HEK293 (cell line): ENCODE data around the gene RHBDL3.
A peak's percentile ranks its signal among the peaks of the same experiment; 100 is the strongest.

Experiments used
- CTCF ChIA-PET: fragments of 350-600 bp; formaldehyde crosslinking; extraction: SDS; loops from one replicate; lab custom pipeline; 2021; ENCODE audit warnings: antibody characterized with exemption; lab: Yijun Ruan, JAX
- POLR2A ChIA-PET: fragments of 300-600 bp; formaldehyde crosslinking; extraction: SDS; loops from one replicate; lab custom pipeline; 2020; ENCODE audit warnings: antibody characterized with exemption, inconsistent platforms; lab: Yijun Ruan, JAX
- H3K27ac ChIP-seq: fragments of 200-500 bp; sonication (Bioruptor generic); 2 replicates; pipeline ENCODE4 v1.5.1; 2014; ENCODE audit warnings: low read depth, low read length, control low read depth, inconsistent platforms; ENCODE audit errors: extremely low read depth
- H3K36me3 ChIP-seq, 2 experiments: fragments of 200-500 bp in 1 of 2; sonication (Bioruptor generic) in 1 of 2; 1 replicate in 1 of 2; 2 replicates in 1 of 2; pipeline ENCODE4 v1.5.1; 2014 to 2017; ENCODE audit warnings: inconsistent platforms in 2 of 2, low read length in 2 of 2; ENCODE audit not compliant: control insufficient read depth in 2 of 2, insufficient read depth in 1 of 2
- H3K4me1 ChIP-seq: fragments of 200-500 bp; sonication (Bioruptor generic); 2 replicates; pipeline ENCODE4 v1.5.1; 2014; ENCODE audit warnings: mild to moderate bottlenecking, low read length, inconsistent platforms; ENCODE audit not compliant: control insufficient read depth, insufficient read depth
- H3K4me3 ChIP-seq: 2 replicates; pipeline ENCODE4 v1.5.1; 2011; ENCODE audit warnings: low read depth, mild to moderate bottlenecking, control low read depth, low read length, moderate library complexity
- H3K9me3 ChIP-seq: fragments of 200-500 bp; sonication (Bioruptor generic); 2 replicates; pipeline ENCODE4 v1.5.1; 2014; ENCODE audit warnings: low read depth, low read length, inconsistent platforms; ENCODE audit not compliant: control insufficient read depth, insufficient read depth
- GLIS1 ChIP-seq: fragments of 450-650 bp; formaldehyde crosslinking; IDR thresholded peaks from 2 replicates; pipeline ENCODE4 v1.5.1; 2016; ENCODE audit warnings: missing biosample characterization, missing genetic modification characterization
- GLIS2 ChIP-seq: fragments of 450-650 bp; formaldehyde crosslinking; IDR thresholded peaks from 2 replicates; pipeline ENCODE4 v1.5.1; 2016; ENCODE audit warnings: missing biosample characterization, missing genetic modification characterization
- KLF1 ChIP-seq: fragments of 450-650 bp; formaldehyde crosslinking; IDR thresholded peaks from 2 replicates; pipeline ENCODE4 v1.5.1; 2016; ENCODE audit warnings: missing biosample characterization, missing genetic modification characterization
- OSR2 ChIP-seq: fragments of 450-650 bp; formaldehyde crosslinking; IDR thresholded peaks from 2 replicates; pipeline ENCODE4 v1.5.1; 2016; ENCODE audit warnings: missing biosample characterization, missing genetic modification characterization
- PRDM10 ChIP-seq: fragments of 450-650 bp; formaldehyde crosslinking; IDR thresholded peaks from 2 replicates; pipeline ENCODE4 v1.5.1; 2016; ENCODE audit warnings: missing biosample characterization, missing genetic modification characterization
- YY1 ChIP-seq: fragments of 450-650 bp; formaldehyde crosslinking; IDR thresholded peaks from 2 replicates; pipeline ENCODE4 v1.5.1; 2018; ENCODE audit warnings: missing biosample characterization, missing genetic modification characterization
- ZBTB8A ChIP-seq: fragments of 450-650 bp; formaldehyde crosslinking; IDR thresholded peaks from 2 replicates; pipeline ENCODE4 v1.5.1; 2016; ENCODE audit warnings: missing biosample characterization, missing genetic modification characterization
- ZNF121 ChIP-seq: fragments of 450-650 bp; formaldehyde crosslinking; IDR thresholded peaks from 2 replicates; pipeline ENCODE4 v1.5.1; 2016; ENCODE audit warnings: missing biosample characterization, missing genetic modification characterization
- ZNF350 ChIP-seq: fragments of 450-650 bp; formaldehyde crosslinking; IDR thresholded peaks from 2 replicates; pipeline ENCODE4 v1.5.0; 2017; ENCODE audit warnings: missing biosample characterization, mild to moderate bottlenecking, missing genetic modification characterization
- ZNF585B ChIP-seq: fragments of 450-650 bp; formaldehyde crosslinking; IDR thresholded peaks from 2 replicates; pipeline ENCODE4 v1.5.1; 2016; ENCODE audit warnings: missing biosample characterization, missing genetic modification characterization
- ZSCAN5A ChIP-seq: fragments of 450-650 bp; formaldehyde crosslinking; IDR thresholded peaks from 2 replicates; pipeline ENCODE4 v1.5.1; 2016; ENCODE audit warnings: missing biosample characterization, missing genetic modification characterization
- TF ChIP-seq, protein P1 (sequence below): fragments of 450-650 bp; formaldehyde crosslinking; IDR thresholded peaks from 2 replicates; pipeline ENCODE4 v1.5.0; 2017; ENCODE audit warnings: missing biosample characterization, missing genetic modification characterization, borderline replicate concordance
- TF ChIP-seq, protein P2 (sequence below): fragments of 450-650 bp; formaldehyde crosslinking; IDR thresholded peaks from 2 replicates; pipeline ENCODE4 v1.5.1; 2017; ENCODE audit warnings: missing biosample characterization, missing genetic modification characterization

The RHBDL3 gene

DNA sequence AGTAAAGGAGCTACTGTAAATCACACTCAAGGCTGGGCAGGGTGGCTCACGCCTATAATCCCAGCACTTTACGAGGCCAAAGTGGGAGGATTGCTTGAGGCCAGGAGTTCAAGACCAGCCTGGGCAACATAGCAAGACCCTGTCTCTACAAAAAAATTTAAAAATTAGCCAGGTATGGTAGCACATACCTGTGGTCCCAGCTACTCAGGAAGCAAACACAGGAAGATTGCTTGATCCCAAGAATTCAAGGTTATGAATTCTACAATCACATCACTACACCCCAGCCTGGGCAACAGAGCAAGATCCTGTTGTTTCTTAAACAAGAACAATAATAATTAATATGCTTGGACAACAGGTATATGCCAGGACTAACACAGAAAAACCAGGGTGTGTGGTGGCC, 13.2 kb downstream of the RHBDL3 start:
- peak; percentile 92 for TF ChIP-seq ZNF121 (tag by site-specific recombination)
- TF ChIP-seq ZSCAN5A (tag by site-specific recombination) = no peak
- Histone ChIP-seq H3K4me1 (peaks cover 10% of the 10 kb centered on the region; the same call in 1 of the 2 replicates), H3K36me3 (no peaks in the 10 kb centered on the region), H3K9me3 (no peaks in the 10 kb centered on the region), H3K4me3 (no peak overlapping the region), H3K27ac (no peak overlapping the region)
- ChIA-PET POLR2A (interaction anchor here (0.6 to 1.6 kb wide), 2 partner anchors 8 to 1606 kb away, joined by 3 to 5 read pairs; no protein-coding TSS in a partner anchor), CTCF (interaction anchor here (0.7 to 1.2 kb wide), 2 partner anchors 40 to 42 kb away, joined by 3 read pairs; no protein-coding TSS in a partner anchor)

GRCh38 chr17:32279891-32280716, 14.5 kb downstream of the RHBDL3 start:
- Histone ChIP-seq H3K36me3 (no peaks in the 10 kb centered on the region), H3K27ac (no peak overlapping the region), H3K9me3 (no peaks in the 10 kb centered on the region), H3K4me3 (no peak overlapping the region), H3K4me1 (peaks cover 5% of the 10 kb centered on the region; the same call in 1 of the 2 replicates)
- TF ChIP-seq ZBTB8A (tag by site-specific recombination) (peak; percentile 51), YY1 (no peak), ZNF121 (tag by site-specific recombination) (no peak), ZNF350 (tag by site-specific recombination) (no peak), OSR2 (0 out of 2 replicates have a peak, but pooled peaks have one; percentile 6), GLIS1 (no peak)
- POLR2A ChIA-PET = no interaction called here
- CTCF ChIA-PET = no interaction called here

GRCh38 chr17:32281011-32281451, 15.4 kb downstream of the RHBDL3 start:
- POLR2A ChIA-PET = no interaction called here
- CTCF ChIA-PET = interaction anchor here (1.1 kb wide), 1 partner anchor 15 kb away, joined by 3 read pairs; no protein-coding TSS in a partner anchor
- TF ChIP-seq KLF1 (tag by site-specific recombination) (peak; percentile 63), ZNF585B (tag by site-specific recombination) (no peak), GLIS2 (tag by site-specific recombination) (peak; percentile 29; the same call in 1 of the 2 replicates), PRDM10 (tag by site-specific recombination) (no peak)
- TF ChIP-seq, protein P1, sequence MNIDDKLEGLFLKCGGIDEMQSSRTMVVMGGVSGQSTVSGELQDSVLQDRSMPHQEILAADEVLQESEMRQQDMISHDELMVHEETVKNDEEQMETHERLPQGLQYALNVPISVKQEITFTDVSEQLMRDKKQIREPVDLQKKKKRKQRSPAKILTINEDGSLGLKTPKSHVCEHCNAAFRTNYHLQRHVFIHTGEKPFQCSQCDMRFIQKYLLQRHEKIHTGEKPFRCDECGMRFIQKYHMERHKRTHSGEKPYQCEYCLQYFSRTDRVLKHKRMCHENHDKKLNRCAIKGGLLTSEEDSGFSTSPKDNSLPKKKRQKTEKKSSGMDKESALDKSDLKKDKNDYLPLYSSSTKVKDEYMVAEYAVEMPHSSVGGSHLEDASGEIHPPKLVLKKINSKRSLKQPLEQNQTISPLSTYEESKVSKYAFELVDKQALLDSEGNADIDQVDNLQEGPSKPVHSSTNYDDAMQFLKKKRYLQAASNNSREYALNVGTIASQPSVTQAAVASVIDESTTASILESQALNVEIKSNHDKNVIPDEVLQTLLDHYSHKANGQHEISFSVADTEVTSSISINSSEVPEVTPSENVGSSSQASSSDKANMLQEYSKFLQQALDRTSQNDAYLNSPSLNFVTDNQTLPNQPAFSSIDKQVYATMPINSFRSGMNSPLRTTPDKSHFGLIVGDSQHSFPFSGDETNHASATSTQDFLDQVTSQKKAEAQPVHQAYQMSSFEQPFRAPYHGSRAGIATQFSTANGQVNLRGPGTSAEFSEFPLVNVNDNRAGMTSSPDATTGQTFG = no peak
- TF ChIP-seq, protein P2, sequence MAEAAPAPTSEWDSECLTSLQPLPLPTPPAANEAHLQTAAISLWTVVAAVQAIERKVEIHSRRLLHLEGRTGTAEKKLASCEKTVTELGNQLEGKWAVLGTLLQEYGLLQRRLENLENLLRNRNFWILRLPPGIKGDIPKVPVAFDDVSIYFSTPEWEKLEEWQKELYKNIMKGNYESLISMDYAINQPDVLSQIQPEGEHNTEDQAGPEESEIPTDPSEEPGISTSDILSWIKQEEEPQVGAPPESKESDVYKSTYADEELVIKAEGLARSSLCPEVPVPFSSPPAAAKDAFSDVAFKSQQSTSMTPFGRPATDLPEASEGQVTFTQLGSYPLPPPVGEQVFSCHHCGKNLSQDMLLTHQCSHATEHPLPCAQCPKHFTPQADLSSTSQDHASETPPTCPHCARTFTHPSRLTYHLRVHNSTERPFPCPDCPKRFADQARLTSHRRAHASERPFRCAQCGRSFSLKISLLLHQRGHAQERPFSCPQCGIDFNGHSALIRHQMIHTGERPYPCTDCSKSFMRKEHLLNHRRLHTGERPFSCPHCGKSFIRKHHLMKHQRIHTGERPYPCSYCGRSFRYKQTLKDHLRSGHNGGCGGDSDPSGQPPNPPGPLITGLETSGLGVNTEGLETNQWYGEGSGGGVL = peak; percentile 65; the same call in 1 of the 2 replicates
- Histone ChIP-seq H3K9me3 (no peaks in the 10 kb centered on the region), H3K27ac (no peak overlapping the region; the same call in 1 of the 2 replicates), H3K4me1 (peaks cover 3% of the 10 kb centered on the region; the same call in 1 of the 2 replicates), H3K4me3 (no peak overlapping the region), H3K36me3 (no peaks in the 10 kb centered on the region)
